Glomerular visceral epithelial cell (primary cell): ENCODE measurements around the gene ANKS6.
A peak's percentile ranks its signal among the peaks of the same experiment; 100 is the strongest.

ENCODE experiments used
- DNase-seq: peaks from one replicate; pipeline ENCODE4 v3.0.0-alpha.2; 2016; ENCODE audit errors: extremely low spot score

ANKS6 gene

GRCh38 chr9:98796364-98797101 lies at the start of gene ANKS6:
TSS of gene ANKS6 (minus strand) at chr9:98796555. CDS start at chr9:98796491, 64 bp downstream.
- DNase-seq: peak; percentile 85

GRCh38 chr9:98846081-98846480 lies 49.7 kb upstream of the ANKS6 start:
- DNase-seq: no peak

GRCh38 chr9:98842510-98842909 lies 46.2 kb upstream of the ANKS6 start:
- no peak for DNase-seq

- no peak for DNase-seq
These were observed 43.4 kb upstream of the ANKS6 start for GRCh38 chr9:98839724-98840123.

- DNase-seq: no peak
These were observed 42.7 kb upstream of the ANKS6 start for GRCh38 chr9:98838868-98839565.

- no peak for DNase-seq
These were observed 42.0 kb upstream of the ANKS6 start for GRCh38 chr9:98838155-98838867.

- DNase-seq: no peak
These were observed 41.2 kb upstream of the ANKS6 start for GRCh38 chr9:98837516-98837915.

- no peak for DNase-seq
These were observed 39.9 kb upstream of the ANKS6 start for GRCh38 chr9:98836206-98836605.

GRCh38 chr9:98834386-98834785 lies 38.0 kb upstream of the ANKS6 start:
- no peak for DNase-seq

- DNase-seq: no peak
These were observed 37.0 kb upstream of the ANKS6 start for GRCh38 chr9:98833090-98833956.

GRCh38 chr9:98832768-98833089 lies 36.4 kb upstream of the ANKS6 start:
- DNase-seq: no peak

- no peak for DNase-seq
These were observed 35.3 kb upstream of the ANKS6 start for GRCh38 chr9:98831696-98832095.

GRCh38 chr9:98830554-98830953 lies 34.2 kb upstream of the ANKS6 start:
- no peak for DNase-seq

- DNase-seq: no peak
These were observed 33.4 kb upstream of the ANKS6 start for GRCh38 chr9:98829766-98830165.

GRCh38 chr9:98826716-98827115 lies 30.4 kb upstream of the ANKS6 start:
- DNase-seq: no peak

GRCh38 chr9:98825414-98825813 lies 29.1 kb upstream of the ANKS6 start:
- DNase-seq: no peak

GRCh38 chr9:98823666-98824334 lies 27.4 kb upstream of the ANKS6 start:
- no peak for DNase-seq

- DNase-seq: no peak
These were observed 26.3 kb upstream of the ANKS6 start for GRCh38 chr9:98822661-98823060.

GRCh38 chr9:98821831-98822230 lies 25.5 kb upstream of the ANKS6 start:
- DNase-seq: no peak

GRCh38 chr9:98819231-98819630 lies 22.9 kb upstream of the ANKS6 start:
- no peak for DNase-seq

GRCh38 chr9:98818764-98819163 lies 22.4 kb upstream of the ANKS6 start:
- no peak for DNase-seq
